Thoracic aorta endothelial cell (primary cell): Measurements from ENCODE around the gene LCN1. TPM values are rescaled to one million over a fixed set of nuclear protein-coding genes. Genes with fewer than 3 reads are reported as not detected.

Source experiments
- total RNA-seq: library from RNA; depleted of rRNA; stranded (reverse); fragments of >200 nt; gene quantifications from 2 replicates; pipeline ENCODE4 v1.2.3, GENCODE V29; 2012

Gene LCN1
- not detected in 2 replicates for total RNA-seq

GRCh38 chr9:135520916-135521607, at the start of gene LCN1:
TSS of gene LCN1 (plus strand) at chr9:135521440. CDS start at chr9:135521498, 58 bp downstream.

GRCh38 chr9:135479469-135480052, 41.7 kb upstream of the LCN1 start, which contains the start of gene PPP1R26:
TSS of gene PPP1R26 (plus strand) at chr9:135479782. CDS start at chr9:135484511, 4,729 bp downstream.

GRCh38 chr9:135500525-135501260, 20.5 kb upstream of the LCN1 start, which contains the start of gene MRPS2:
TSS of gene MRPS2 (plus strand) at chr9:135500682. CDS start at chr9:135500711, 29 bp downstream.

GRCh38 chr9:135545646-135546176, 24.5 kb downstream of the LCN1 start, which contains the start of gene OBP2A:
TSS of gene OBP2A (plus strand) at chr9:135546126. CDS start at chr9:135546181, 55 bp downstream.

DNA sequence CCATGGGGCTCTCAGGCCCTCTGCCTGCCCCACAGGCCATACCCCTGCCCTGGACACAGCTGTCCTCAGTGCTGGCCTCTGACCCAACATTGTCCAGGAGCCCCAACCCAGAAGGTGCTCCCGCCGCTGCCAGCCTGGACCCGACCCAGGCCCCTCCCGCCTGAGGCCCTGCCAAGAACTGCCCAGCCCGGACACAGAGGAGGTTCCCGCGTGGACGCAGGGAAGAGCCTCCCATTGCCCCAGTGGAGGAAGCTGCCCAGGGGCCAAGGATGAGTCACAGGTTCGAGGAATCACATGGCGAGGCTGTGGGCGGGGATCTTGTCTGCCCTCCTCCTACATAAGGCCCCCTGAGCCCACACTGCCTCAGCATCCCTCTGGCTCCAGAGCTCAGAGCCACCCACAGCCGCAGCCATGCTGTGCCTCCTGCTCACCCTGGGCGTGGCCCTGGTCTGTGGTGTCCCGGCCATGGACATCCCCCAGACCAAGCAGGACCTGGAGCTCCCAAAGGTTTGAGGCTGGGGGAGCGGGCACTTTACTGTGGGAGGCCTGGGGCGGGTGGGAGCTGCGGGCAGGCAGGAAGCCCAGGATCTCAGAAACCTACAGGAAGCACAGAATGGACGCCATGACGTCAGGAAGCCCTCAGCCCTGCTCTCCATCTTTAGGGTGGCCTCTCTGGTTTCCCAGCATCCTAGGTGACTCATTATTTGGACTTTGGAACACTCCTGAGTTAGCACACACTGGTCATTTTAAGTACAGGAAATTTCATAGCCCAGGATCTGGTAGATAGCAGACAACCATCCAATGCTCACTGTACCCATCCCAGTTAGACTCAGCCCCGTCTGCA, 40.4 kb downstream of the LCN1 start, which contains the start of gene PAEP:
PAEP (plus strand) TSS at position 366 of the 844 bp plus-strand sequence.

Other genes starting within 250 kb of the LCN1 start
- 9.8 and 16.5 TPM in 2 replicates for gene PPP1R26, start 41.7 kb upstream of the LCN1 start, total RNA-seq
- gene MRPS2, start 20.8 kb upstream of the LCN1 start, total RNA-seq = 30.5 and 39.3 TPM in 2 replicates
- gene OBP2A, start 24.7 kb downstream of the LCN1 start, total RNA-seq = not detected in 2 replicates
- gene PAEP, start 40.3 kb downstream of the LCN1 start, total RNA-seq = not detected in 2 replicates
- gene GLT6D1, start 118.1 kb downstream of the LCN1 start, total RNA-seq = not detected in 2 replicates
- not detected in 2 replicates for gene LCN9, start 141.9 kb downstream of the LCN1 start, total RNA-seq
- gene SOHLH1, start 178.0 kb downstream of the LCN1 start, total RNA-seq = not detected in 2 replicates
- gene KCNT1, start 180.7 kb downstream of the LCN1 start, total RNA-seq = not detected in 2 replicates